ENCODE measurements around the gene GRAMD2A. TPM values are rescaled to one million over a fixed set of nuclear protein-coding genes. Genes with fewer than 3 reads are reported as not detected.

The GRAMD2A gene
- polyA plus RNA-seq, 3 donors = not detected

DNA sequence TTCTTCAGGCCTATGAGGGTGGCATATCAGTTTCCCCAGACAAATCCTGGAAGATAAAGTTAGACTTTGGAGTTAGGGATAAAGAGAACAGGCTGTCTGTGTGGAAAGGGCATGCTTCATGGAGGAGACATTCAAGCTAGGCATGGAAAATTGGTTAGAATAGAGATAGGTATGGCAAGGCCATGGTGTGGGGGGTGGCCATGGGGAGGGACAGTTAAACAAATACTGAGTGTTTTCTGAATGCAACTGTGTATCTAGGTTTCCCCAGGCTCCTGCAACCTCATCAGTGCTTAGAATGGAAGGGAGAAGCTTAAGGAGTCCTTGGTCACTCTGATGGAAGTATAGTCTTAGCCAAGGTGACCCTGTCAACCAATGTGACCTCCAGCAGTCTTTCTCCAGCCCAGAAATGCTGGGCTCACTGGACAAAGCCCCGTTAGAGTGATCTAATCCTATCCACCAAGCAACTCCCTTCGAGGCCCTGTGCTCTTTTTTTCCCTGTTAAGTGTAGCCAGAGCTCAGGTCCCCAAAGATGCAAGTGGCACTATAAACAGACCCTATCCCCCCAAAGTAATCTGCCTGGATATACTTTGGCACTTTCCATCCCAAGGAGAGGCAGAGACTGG is 38.9 kb upstream of the GRAMD2A start:
- no peaks in the 10 kb centered on the region for H3K27me3 Mint-ChIP-seq (ENCODE audit: low read depth in 3 of 3)

DNA sequence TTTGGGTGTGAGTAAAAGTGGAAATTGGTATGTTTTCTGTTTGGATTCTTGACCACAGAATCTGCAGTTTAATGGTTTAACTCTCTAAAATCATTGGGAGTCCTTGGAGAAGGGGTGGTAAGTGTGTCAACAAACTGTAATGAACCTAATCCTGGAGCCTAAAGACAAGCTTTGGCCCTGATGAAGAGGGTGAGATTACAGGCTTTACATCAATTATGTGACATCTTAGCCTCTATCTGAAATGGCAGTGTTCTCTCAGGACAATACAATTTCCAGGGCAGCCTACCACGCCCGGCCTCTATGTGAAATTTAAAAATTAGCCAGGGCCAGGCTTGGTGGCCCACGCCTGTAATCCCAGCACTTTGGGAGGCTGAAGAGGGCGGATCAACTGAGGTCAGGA is 37.7 kb upstream of the GRAMD2A start:
- no peak overlapping the region for H3K4me2 ChIP-seq (replicated peaks; ENCODE audit: extremely low read depth, low read length, poor library complexity, severe bottlenecking)
- H3K9ac ChIP-seq (ENCODE audit: insufficient read depth, low read length, poor library complexity, severe bottlenecking) = no peak overlapping the region
- H2AFZ ChIP-seq (ENCODE audit: insufficient read depth, low read depth, low read length, poor library complexity, severe bottlenecking) = no peak overlapping the region
- Mint-ChIP-seq H3K9me3 (no peaks in the 10 kb centered on the region), H3K27me3 (ENCODE audit: low read depth in 3 of 3) (no peaks in the 10 kb centered on the region), H3K4me3 (no peak overlapping the region), H3K4me1 (peaks cover 53% of the 10 kb centered on the region), H3K27ac (peak overlapping the region in 2 of 7 donors; percentile 33 to 53), H3K36me3 (peaks cover under 1 to 5% of the 10 kb centered on the region in 2 donors)
- peaks cover under 1 to 3% of the 10 kb centered on the region in 2 donors for H3K36me3 ChIP-seq (replicated peaks in 1 of 2; ENCODE audit: control insufficient read depth in 1 of 2, insufficient read depth in 2 of 2, low read length in 2 of 2)
- no peak for DNase-seq
- H3K27ac ChIP-seq (ENCODE audit: low read depth in 1 of 2, low read length in 2 of 2) = no peak overlapping the region
- no peaks in the 10 kb centered on the region for H4K20me1 ChIP-seq (ENCODE audit: insufficient read depth, low read length)
- H3K4me1 ChIP-seq (ENCODE audit: control insufficient read depth in 1 of 2, insufficient read depth in 2 of 2, low read length in 2 of 2) = peaks cover 50 to 59% of the 10 kb centered on the region in 2 donors
- intact Hi-C loops (cut with micrococcal nuclease) = no loop called here
- no peak overlapping the region for H3K4me3 ChIP-seq (replicated peaks in 1 of 3; ENCODE audit: low read depth in 2 of 3, low read length in 3 of 3)
- peaks cover 29% of the 10 kb centered on the region for H3K79me2 ChIP-seq (ENCODE audit: insufficient read depth, low read length)
- no peaks in the 10 kb centered on the region for H3K27me3 ChIP-seq (ENCODE audit: control insufficient read depth in 2 of 2, insufficient read depth in 2 of 2, low read length in 2 of 2)
- H3K9me3 ChIP-seq (replicated peaks in 1 of 2; ENCODE audit: control insufficient read depth in 1 of 2, insufficient read depth in 1 of 2, low read length in 2 of 2) = no peaks in the 10 kb centered on the region
- TF ChIP-seq, protein P1, sequence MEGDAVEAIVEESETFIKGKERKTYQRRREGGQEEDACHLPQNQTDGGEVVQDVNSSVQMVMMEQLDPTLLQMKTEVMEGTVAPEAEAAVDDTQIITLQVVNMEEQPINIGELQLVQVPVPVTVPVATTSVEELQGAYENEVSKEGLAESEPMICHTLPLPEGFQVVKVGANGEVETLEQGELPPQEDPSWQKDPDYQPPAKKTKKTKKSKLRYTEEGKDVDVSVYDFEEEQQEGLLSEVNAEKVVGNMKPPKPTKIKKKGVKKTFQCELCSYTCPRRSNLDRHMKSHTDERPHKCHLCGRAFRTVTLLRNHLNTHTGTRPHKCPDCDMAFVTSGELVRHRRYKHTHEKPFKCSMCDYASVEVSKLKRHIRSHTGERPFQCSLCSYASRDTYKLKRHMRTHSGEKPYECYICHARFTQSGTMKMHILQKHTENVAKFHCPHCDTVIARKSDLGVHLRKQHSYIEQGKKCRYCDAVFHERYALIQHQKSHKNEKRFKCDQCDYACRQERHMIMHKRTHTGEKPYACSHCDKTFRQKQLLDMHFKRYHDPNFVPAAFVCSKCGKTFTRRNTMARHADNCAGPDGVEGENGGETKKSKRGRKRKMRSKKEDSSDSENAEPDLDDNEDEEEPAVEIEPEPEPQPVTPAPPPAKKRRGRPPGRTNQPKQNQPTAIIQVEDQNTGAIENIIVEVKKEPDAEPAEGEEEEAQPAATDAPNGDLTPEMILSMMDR (IDR thresholded peaks at IDR 0.05) = no peak
- WGBS (ENCODE audit: insufficient coverage) = 100% methylated on average over 2 of the region's 4 CpGs

More for the DNA sequence above, 38.9 kb upstream of the GRAMD2A start:
- Mint-ChIP-seq H3K36me3 (peaks cover 12 to 16% of the 10 kb centered on the region in 2 donors), H3K4me3 (no peak overlapping the region), H3K9me3 (no peaks in the 10 kb centered on the region), H3K4me1 (peaks cover 52% of the 10 kb centered on the region), H3K27ac (peak overlapping the region; percentile 91 to 98 (median 95))
- Histone ChIP-seq H3K9ac (ENCODE audit: insufficient read depth, low read length, poor library complexity, severe bottlenecking) (peak overlapping the region; percentile 27), H3K27ac (ENCODE audit: low read depth in 1 of 2, low read length in 2 of 2) (peak overlapping the region; percentile 51 to 81), H3K27me3 (ENCODE audit: control insufficient read depth in 2 of 2, insufficient read depth in 2 of 2, low read length in 2 of 2) (no peaks in the 10 kb centered on the region), H3K4me1 (ENCODE audit: control insufficient read depth in 1 of 2, insufficient read depth in 2 of 2, low read length in 2 of 2) (peaks cover 48 to 58% of the 10 kb centered on the region in 2 donors), H3K4me2 (replicated peaks; ENCODE audit: extremely low read depth, low read length, poor library complexity, severe bottlenecking) (peak overlapping the region; percentile 54), H3K36me3 (replicated peaks in 1 of 2; ENCODE audit: control insufficient read depth in 1 of 2, insufficient read depth in 2 of 2, low read length in 2 of 2) (peaks cover 12 to 15% of the 10 kb centered on the region in 2 donors), H3K79me2 (ENCODE audit: insufficient read depth, low read length) (peaks cover 27% of the 10 kb centered on the region), H3K9me3 (replicated peaks in 1 of 2; ENCODE audit: control insufficient read depth in 1 of 2, insufficient read depth in 1 of 2, low read length in 2 of 2) (no peaks in the 10 kb centered on the region), H4K20me1 (ENCODE audit: insufficient read depth, low read length) (no peaks in the 10 kb centered on the region), H3K4me3 (replicated peaks in 1 of 3; ENCODE audit: low read depth in 2 of 3, low read length in 3 of 3) (peak overlapping the region in 1 of 3 experiments; percentile 46), H2AFZ (ENCODE audit: insufficient read depth, low read depth, low read length, poor library complexity, severe bottlenecking) (no peak overlapping the region)
- no peak for DNase-seq
- intact Hi-C loops (cut with micrococcal nuclease) = loop anchor here in 1 of 2 donors (1.0 kb wide), 1 partner anchor 8 kb away; no protein-coding TSS in a partner anchor
- TF ChIP-seq, protein P1 (IDR thresholded peaks at IDR 0.05) = no peak
- WGBS (ENCODE audit: insufficient coverage) = 94% methylated on average over 2 of the region's 2 CpGs
